ENCODE measurements around the gene CELSR1.

The CELSR1 gene

GRCh38 chr22:46515208-46516111, 22.0 kb downstream of the CELSR1 start:
- H3K27ac ChIP-seq = peak overlapping the region; percentile 99
- CTCF ChIA-PET = interaction anchor here (0.6 kb wide), 1 partner anchor 122 kb away, joined by 4 read pairs; no protein-coding TSS in a partner anchor
- DNase-seq (ENCODE audit: low spot score) = peak; percentile 18
- POLR2A ChIA-PET (ENCODE audit: low non-redundant PET) = interaction anchor here (0.7 kb wide), 1 partner anchor 12 kb away, joined by 14 read pairs; no protein-coding TSS in a partner anchor
- TF ChIP-seq CTCF (conservative IDR thresholded peaks at IDR 0.05; ENCODE audit: low read depth) = no peak

- DNase-seq (ENCODE audit: low spot score) = peak; percentile 92
- CTCF ChIA-PET = interaction anchor here (0.6 kb wide), 1 partner anchor 122 kb away, joined by 4 read pairs; no protein-coding TSS in a partner anchor
- no peak for TF ChIP-seq CTCF (conservative IDR thresholded peaks at IDR 0.05; ENCODE audit: low read depth)
- peak overlapping the region; percentile 99 for H3K27ac ChIP-seq
- POLR2A ChIA-PET (ENCODE audit: low non-redundant PET) = interaction anchor here (0.7 kb wide), 1 partner anchor 13 kb away, joined by 14 read pairs; no protein-coding TSS in a partner anchor
Measured at GRCh38 chr22:46514592-46515207, 22.7 kb downstream of the CELSR1 start.

- POLR2A ChIA-PET (ENCODE audit: low non-redundant PET) = no interaction called here
- DNase-seq (ENCODE audit: low spot score) = no peak
- CTCF ChIA-PET = interaction anchor here (0.6 kb wide), 1 partner anchor 183 kb away, joined by 4 read pairs; no protein-coding TSS in a partner anchor
- no peak for TF ChIP-seq CTCF (conservative IDR thresholded peaks at IDR 0.05; ENCODE audit: low read depth)
- H3K27ac ChIP-seq = peak overlapping the region; percentile 99
Measured at GRCh38 chr22:46513908-46514550, 23.4 kb downstream of the CELSR1 start.

GRCh38 chr22:46512683-46513082, 24.7 kb downstream of the CELSR1 start:
- no peak for DNase-seq (ENCODE audit: low spot score)
- TF ChIP-seq CTCF (conservative IDR thresholded peaks at IDR 0.05; ENCODE audit: low read depth) = no peak
- CTCF ChIA-PET = no interaction called here
- POLR2A ChIA-PET (ENCODE audit: low non-redundant PET) = no interaction called here
- H3K27ac ChIP-seq = peak overlapping the region; percentile 99

- peak overlapping the region; percentile 99 for H3K27ac ChIP-seq
- TF ChIP-seq CTCF (conservative IDR thresholded peaks at IDR 0.05; ENCODE audit: low read depth) = no peak
- ChIA-PET POLR2A (ENCODE audit: low non-redundant PET) (no interaction called here), CTCF (no interaction called here)
- DNase-seq (ENCODE audit: low spot score) = no peak
Measured at GRCh38 chr22:46512039-46512370, 25.4 kb downstream of the CELSR1 start.
